NT2/D1 (cell line): ENCODE data around the gene ZNF620.

ENCODE experiments used
- DNase-seq: peaks from one replicate; pipeline ENCODE4 v3.0.0-alpha.2; 2011; ENCODE audit warnings: low read depth, low spot score
- H3K27me3 ChIP-seq: 2 replicates; pipeline ENCODE4 v1.6.0; 2011; ENCODE audit warnings: mild to moderate bottlenecking; ENCODE audit not compliant: insufficient read length, insufficient read depth
- H3K36me3 ChIP-seq: 2 replicates; pipeline ENCODE4 v1.6.1; 2011; ENCODE audit warnings: mild to moderate bottlenecking, low read length, mixed read lengths; ENCODE audit not compliant: insufficient read depth, insufficient read length
- H3K4me1 ChIP-seq: 2 replicates; pipeline ENCODE4 v1.5.1; 2011; ENCODE audit not compliant: insufficient read depth, insufficient read length
- H3K4me3 ChIP-seq: 2 replicates; pipeline ENCODE4 v1.5.1; 2011; ENCODE audit warnings: low read depth; ENCODE audit not compliant: insufficient read length
- H3K9ac ChIP-seq: 2 replicates; pipeline ENCODE4 v1.6.0; 2011; ENCODE audit warnings: low read depth; ENCODE audit not compliant: insufficient read length
- H3K9me3 ChIP-seq: 2 replicates; pipeline ENCODE4 v1.5.1; 2011; ENCODE audit warnings: mild to moderate bottlenecking, low read length; ENCODE audit not compliant: insufficient read depth
- SUZ12 ChIP-seq: IDR thresholded peaks from 2 replicates; pipeline ENCODE4 v1.6.1; 2011; ENCODE audit not compliant: insufficient read length, insufficient read depth; ENCODE audit errors: extremely low read depth
- YY1 ChIP-seq: IDR thresholded peaks from 2 replicates; pipeline ENCODE4 v1.6.1; 2011; ENCODE audit not compliant: insufficient read length, insufficient read depth
- ZNF274 ChIP-seq: IDR thresholded peaks from 2 replicates; pipeline ENCODE4 v1.6.1; 2011; ENCODE audit warnings: mild to moderate bottlenecking, low read depth, low read length

The ZNF620 gene

GRCh38 chr3:40566694-40567093, 60.9 kb downstream of the ZNF620 start:
- Histone ChIP-seq H3K36me3 (no peaks in the 10 kb centered on the region), H3K9ac (no peak overlapping the region), H3K4me3 (no peak overlapping the region), H3K4me1 (no peaks in the 10 kb centered on the region), H3K27me3 (no peaks in the 10 kb centered on the region), H3K9me3 (peaks cover 13% of the 10 kb centered on the region)
- DNase-seq, result no peak
- TF ChIP-seq SUZ12 (no peak), YY1 (no peak), ZNF274 (no peak)
